GM18508 (cell line): ENCODE measurements around the gene VEPH1.

ENCODE experiments used
- ATAC-seq: cut with Tn5 transposase; IDR thresholded peaks from one replicate; pipeline ENCODE4 v1.9.1; 2021; ENCODE audit warnings: moderate number of reproducible peaks; ENCODE audit not compliant: insufficient read depth, unreplicated experiment

VEPH1 gene

DNA sequence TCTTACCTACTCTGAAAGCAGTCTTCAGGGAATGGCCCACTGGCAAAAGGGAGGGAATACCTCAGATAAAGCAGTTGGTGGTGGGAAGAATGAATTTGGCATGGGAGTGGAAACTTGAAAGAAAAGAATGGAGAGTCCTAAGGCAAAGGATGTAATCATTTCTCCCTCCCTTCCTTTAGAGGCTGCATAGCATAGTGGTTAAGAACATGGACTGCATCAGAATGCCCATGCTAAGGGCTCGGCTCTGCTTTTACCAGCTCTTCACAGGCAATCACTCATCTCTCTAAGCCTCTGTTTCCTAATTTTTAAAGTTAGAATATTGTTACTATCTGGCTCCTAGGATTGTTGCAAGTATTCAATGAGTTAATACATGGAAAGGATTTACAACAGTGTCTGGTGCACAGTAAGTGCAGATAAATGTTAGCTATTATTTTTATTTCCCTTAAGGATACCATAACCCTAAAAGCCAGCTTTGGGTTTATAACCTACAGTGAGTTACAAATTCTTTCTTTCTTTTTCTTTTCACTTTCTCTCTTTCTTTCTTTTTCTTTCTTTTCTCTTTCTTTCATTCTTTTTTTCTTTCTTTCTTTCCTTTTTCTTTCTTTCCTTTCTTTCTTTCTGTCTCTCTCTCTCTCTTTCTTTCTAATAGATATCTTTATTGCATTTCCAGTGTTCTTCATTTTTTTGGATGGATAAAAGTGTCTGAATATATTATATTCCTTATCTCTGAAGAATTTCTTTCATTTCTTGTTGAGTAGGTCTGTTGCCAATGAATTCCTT is 23.6 kb downstream of the VEPH1 start:
- no peak for ATAC-seq

DNA sequence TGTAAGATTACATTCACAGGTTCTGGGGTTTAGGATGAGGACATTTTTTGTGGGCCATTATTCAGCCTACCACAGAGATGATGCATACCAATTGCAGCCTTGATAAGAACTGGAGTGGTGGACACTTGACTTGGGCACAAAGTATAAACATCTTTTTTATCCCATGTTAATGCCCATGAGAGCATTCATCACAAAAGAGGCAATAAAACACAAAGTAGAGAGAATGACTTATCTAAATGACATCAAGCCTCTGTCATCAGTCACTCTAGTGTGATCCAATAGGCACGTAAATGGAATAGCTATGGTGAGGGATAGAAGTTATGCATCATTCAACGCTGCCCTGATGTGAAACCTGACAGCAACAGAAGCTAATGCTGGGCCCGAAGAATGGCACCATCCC is 25.8 kb downstream of the VEPH1 start:
- ATAC-seq: no peak

- no peak for ATAC-seq
These were observed 27.2 kb downstream of the VEPH1 start for GRCh38 chr3:157475921-157476414.

DNA sequence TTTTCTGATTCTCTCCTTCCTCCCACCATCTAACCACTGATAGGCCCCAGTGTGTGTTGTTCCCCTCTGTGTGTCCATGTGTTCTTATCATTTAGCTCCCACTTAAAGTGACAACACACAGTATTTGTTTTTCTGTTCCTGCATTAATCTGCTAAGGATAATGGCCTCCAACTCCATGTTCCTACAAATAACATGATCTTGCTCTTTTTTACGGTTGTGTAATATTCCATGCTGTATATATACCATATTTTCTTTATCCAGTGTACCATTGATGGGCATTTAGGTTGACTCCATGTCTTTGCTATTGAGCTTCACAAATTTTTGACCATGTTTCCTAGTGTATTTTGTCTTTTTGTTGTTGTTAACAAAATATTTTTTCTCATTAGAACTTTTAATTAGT is 30.6 kb downstream of the VEPH1 start:
- ATAC-seq: no peak

GRCh38 chr3:157471064-157471463 is 32.2 kb downstream of the VEPH1 start:
- ATAC-seq: no peak

DNA sequence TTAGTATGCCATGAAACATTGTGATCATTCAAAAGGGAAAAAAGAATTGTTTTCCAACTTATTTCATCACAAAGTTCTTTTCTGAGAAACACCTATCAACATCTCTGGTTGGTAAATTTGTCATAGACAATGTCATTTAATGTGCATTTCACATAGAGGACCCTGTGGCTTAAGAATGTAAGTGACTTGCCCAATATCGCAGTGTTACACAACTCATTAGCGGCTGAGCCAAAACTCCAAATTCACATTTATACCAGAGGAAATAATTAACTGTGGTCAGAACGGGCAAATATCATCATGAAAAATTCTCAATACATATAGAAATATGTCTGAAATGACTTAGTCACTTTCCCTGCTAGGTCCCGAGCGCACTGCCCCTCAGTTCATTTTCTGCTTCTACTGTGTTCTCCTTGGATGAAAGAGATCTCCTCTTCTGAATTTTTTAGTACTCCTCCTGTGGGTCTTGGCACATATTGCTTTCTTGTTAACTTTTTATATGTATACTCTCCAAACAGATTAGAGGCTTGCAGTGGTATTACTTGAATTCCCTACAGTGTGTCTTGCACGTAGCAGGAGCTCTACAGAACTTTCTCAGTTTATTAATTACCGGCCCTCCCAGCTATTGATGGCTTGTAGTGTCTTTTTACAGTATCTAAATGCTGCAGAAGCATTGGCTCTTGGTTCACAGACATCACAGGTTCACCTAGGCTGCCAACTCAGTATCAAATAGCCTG is 33.5 kb downstream of the VEPH1 start:
- ATAC-seq: no peak

DNA sequence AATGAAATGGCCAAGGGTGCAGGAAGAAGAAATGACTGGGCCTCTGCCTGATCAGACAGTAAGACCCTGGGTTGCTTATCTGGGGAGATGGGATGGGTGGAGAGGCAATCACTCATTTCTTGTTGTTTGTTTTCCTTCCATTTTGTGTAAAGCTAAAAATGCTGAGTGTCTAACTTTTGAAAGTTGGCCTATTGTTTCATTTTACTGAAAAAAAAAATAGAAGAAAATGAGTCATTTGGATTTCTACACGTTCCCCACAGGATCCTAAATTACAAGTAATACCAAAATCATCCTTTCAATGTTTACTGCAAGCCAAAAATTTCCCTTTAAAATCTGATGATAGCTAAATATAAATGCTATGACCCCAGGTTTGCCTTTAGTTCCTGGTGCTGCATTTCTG is 36.0 kb downstream of the VEPH1 start:
- no peak for ATAC-seq

DNA sequence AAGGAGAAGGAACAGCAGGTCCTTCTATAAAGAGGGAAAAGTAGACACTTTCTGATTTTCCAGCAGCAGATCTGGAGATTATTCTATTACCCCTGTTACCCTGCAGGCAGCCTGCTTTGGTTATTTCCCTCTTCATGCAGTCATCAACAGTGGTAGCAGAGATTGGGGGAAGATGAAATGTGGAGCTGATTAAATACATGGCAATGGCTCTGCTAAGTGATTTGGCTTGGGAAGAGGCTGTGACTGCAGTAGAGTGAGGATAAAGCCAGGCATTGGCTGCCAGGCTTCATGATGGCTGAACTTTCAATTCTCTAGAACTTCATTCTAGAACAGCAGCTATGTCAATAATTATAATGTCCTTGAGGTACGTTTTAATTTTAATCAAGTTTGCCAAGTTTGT is 37.5 kb downstream of the VEPH1 start:
- ATAC-seq: no peak

DNA sequence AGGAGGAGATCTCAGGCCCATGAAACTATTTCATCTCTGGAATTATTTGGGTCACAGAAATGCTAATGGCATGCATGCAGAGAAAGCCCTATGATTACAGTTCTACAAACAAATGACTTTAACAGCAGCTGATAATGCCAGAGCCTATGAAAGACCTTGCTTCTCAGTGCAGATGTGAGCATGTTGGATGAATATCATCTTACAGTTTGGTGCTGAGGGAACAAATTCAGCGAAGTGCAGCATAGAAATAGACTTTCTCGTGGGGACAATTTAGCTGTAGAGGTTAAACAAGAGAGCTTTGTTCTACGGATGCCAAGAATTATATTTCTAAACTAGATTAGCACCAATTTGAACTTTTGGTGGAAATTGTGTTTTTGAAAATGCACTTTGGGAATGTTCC is 38.9 kb downstream of the VEPH1 start:
- ATAC-seq: no peak

DNA sequence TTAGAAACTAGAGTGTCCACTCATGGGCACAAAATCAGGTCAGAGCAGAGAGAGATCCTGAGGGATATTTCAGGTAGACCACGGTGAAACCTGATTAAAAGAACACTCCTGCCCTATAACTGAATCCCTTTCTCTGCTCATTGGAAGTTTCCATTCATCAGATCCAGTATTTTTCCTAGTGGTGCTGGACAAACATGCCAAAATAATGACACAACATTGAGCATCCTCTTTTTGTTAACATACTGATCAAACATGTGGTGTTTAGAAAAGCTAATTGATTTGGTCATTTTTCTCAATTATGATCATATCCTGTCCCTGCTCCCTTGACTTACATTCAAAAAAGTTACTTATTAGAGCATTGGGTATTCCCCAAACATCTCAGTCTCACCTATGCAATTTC is 39.4 kb downstream of the VEPH1 start:
- no peak for ATAC-seq

DNA sequence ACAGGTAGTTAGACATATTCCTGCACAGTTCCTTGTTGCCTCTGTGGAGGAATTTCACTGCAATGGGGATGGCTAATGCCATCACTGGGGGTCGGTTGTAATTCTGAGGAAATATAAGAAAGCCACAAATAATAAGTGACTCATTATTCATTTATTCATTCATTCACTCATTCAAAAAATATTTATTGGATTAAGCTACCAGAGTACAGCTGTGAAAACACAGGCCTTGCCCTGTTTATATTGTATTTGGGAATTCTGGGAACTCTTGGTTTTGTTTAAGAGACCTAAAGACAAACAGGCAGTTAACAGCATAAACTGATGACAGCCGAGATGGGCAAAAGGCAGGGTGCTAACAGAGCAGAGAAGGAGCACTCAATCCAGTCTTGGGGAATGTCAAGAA is 43.0 kb downstream of the VEPH1 start:
- no peak for ATAC-seq

DNA sequence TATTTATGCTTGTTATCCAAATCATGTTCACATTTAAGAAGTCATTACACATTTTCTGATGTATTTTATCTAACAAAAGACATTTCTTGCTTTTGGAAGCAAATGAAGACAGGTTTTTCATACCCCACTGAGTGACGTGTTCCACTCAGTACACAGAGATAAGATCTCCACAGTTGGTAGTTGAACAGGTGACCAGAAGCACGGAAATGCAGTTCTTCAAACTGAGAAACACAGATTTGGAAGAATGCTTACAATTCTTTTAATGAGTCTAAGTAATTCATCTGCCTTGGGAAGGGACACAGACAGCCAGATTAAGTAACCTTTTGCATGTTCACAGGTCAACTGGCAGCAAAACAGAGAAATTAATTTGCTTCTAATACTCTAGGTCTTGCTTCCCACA is 43.5 kb downstream of the VEPH1 start:
- no peak for ATAC-seq

DNA sequence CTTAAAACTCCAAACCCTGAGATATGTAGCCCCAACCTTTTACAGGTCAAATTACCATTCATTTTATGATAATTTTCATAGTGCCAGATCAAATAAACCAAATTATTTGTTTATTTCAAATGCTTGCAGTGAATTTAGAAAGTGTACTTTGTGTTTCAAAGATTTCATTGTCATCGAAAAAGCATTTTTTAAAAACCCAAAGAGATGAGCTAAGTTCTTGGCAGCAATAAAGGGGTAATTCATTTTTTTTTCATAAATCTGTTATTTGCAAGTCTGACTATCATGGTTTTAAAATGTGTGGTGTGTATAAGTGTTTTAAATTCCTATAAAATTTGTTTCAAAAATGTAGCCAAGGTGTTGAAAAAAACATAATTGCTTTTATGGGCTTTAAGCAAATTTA is 49.4 kb downstream of the VEPH1 start:
- ATAC-seq: no peak

- ATAC-seq: no peak
These were observed 51.1 kb downstream of the VEPH1 start for GRCh38 chr3:157452097-157452496.

DNA sequence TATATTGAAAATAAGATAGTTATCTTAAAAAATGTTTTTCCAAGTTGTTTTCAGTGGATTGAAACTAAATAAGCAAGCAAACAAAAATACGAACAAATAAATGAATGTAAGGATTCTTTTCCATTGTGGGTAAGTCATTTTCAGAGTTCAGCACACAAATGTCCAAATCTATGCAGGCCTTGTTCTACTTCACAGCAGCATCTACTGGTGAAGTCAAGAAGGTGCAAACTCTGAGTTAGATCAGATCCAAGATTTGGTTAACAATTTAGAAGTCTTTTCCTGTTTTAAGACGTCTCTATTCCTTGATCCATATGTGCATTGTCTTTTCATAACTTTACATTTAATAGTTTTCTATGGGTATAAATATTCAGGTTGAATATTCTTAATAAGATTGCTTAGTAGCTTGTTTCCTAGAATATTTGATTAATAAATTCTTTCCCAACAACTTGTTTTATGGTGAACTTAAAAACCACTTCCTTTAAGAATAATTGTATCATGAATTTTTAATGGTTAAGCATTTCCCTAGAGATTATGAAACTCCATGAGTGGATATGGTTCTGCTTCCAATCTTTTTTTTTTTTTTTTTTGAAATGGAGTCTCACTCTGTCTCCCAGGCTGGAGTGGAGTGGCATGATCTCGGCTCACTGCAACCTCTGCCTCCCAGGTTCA is 56.1 kb downstream of the VEPH1 start:
- no peak for ATAC-seq

GRCh38 chr3:157445857-157446256 is 57.4 kb downstream of the VEPH1 start:
- no peak for ATAC-seq

GRCh38 chr3:157444797-157445184 is 58.4 kb downstream of the VEPH1 start:
- no peak for ATAC-seq

GRCh38 chr3:157443905-157444796 is 59.1 kb downstream of the VEPH1 start:
- no peak for ATAC-seq

DNA sequence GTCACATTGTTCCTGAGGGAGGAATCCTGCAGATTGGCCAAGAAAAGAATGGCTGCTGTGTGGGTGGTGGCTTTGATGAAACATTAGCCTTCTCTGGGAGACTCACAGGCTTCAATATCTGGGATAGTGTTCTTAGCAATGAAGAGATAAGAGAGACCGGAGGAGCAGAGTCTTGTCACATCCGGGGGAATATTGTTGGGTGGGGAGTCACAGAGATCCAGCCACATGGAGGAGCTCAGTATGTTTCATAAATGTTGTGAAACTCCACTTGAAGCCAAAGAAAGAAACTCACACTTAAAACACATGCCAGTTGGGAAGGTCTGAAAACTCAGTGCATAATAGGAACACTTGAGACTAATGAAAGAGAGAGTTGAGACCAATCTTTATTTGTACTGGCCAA is 60.5 kb downstream of the VEPH1 start:
- ATAC-seq: no peak

GRCh38 chr3:157441102-157441624 is 62.1 kb downstream of the VEPH1 start:
- no peak for ATAC-seq
